Lower leg skin (tissue), 4 donors: ENCODE data around the gene BANP. TPM values are rescaled to one million over a fixed set of nuclear protein-coding genes. Genes with fewer than 3 reads are reported as not detected.

ENCODE experiments used
- DNase-seq, 2 donors: peaks; one replicate each; pipeline ENCODE4 v3.0.0-alpha.2; 2019; ENCODE audit warnings: low spot score in 2 of 2
- H3K4me3 ChIP-seq: fragments of 200-600 bp; sonication (generic); 2 replicates; pipeline ENCODE4 v1.5.1; 2017; ENCODE audit warnings: mild to moderate bottlenecking, low read depth; ENCODE audit not compliant: poor library complexity, severe bottlenecking
- CTCF ChIP-seq, 3 donors: fragments of 450-650 bp; IDR thresholded peaks; one replicate each; pipeline ENCODE4 v1.5.1; 2016; ENCODE audit warnings: antibody characterized with exemption in 3 of 3, mild to moderate bottlenecking in 3 of 3, moderate library complexity in 2 of 3
- POLR2A ChIP-seq, 2 donors: fragments of 450-650 bp; IDR thresholded peaks; one replicate each; pipeline ENCODE4 v1.6.1; 2016 to 2017; ENCODE audit warnings: antibody characterized with exemption in 2 of 2, mild to moderate bottlenecking in 1 of 2, moderate library complexity in 1 of 2
- WGBS, 2 donors: methylation state at CpG; one replicate each; pipeline ENCODE4 v1.1.5; 2018; 5-methylcytosine and 5-hydroxymethylcytosine counted together
- intact Hi-C: fragments of 100-400 bp; cut with DNase I; formaldehyde crosslinking; loops from one replicate; pipeline ENCODE4 v1.15.0; 2023; ENCODE audit warnings: low total_unique reads
- total RNA-seq, 4 donors: library from RNA; depleted of rRNA; stranded (reverse); fragments of >200 nt; gene quantifications; one replicate each; pipeline ENCODE4 v1.1.0, GENCODE V29; 2016

BANP gene
- total RNA-seq, 4 donors from 2014 or later: 21.6 to 28.7 (median 24.5) TPM

- no peak overlapping the region for H3K4me3 ChIP-seq
- intact Hi-C loops: no loop called here
- no peak for DNase-seq
- TF ChIP-seq CTCF (IDR thresholded peaks at IDR 0.05): no peak
- no peak for TF ChIP-seq POLR2A (IDR thresholded peaks at IDR 0.05)
- 52 to 61% methylated on average over 13 of the region's 13 CpGs for WGBS, 2 donors
Observed at GRCh38 chr16:87921236-87921773, 29.9 kb upstream of the BANP start.

- TF ChIP-seq POLR2A (IDR thresholded peaks at IDR 0.05) (no peak), CTCF (IDR thresholded peaks at IDR 0.05) (no peak)
- 67 to 71% methylated on average over 8 to 14 of the region's 14 CpGs for WGBS, 2 donors
- intact Hi-C loops: no loop called here
- no peak overlapping the region for H3K4me3 ChIP-seq
- no peak for DNase-seq
Observed at GRCh38 chr16:87922250-87922871, 28.9 kb upstream of the BANP start.

GRCh38 chr16:87924041-87924810 lies 27.0 kb upstream of the BANP start:
- H3K4me3 ChIP-seq: no peak overlapping the region
- WGBS, 2 donors: 62 to 64% methylated on average over 26 to 27 of the region's 27 CpGs
- DNase-seq: no peak
- intact Hi-C loops: no loop called here
- no peak for TF ChIP-seq CTCF (IDR thresholded peaks at IDR 0.05)
- no peak for TF ChIP-seq POLR2A (IDR thresholded peaks at IDR 0.05)

- DNase-seq: no peak
- 45 to 65% methylated on average over 26 of the region's 26 CpGs for WGBS, 2 donors
- no peak overlapping the region for H3K4me3 ChIP-seq
- TF ChIP-seq POLR2A (IDR thresholded peaks at IDR 0.05) (no peak), CTCF (IDR thresholded peaks at IDR 0.05) (no peak)
- intact Hi-C loops: no loop called here
Observed at GRCh38 chr16:87924811-87925670, 26.2 kb upstream of the BANP start.

- no peak for TF ChIP-seq POLR2A (IDR thresholded peaks at IDR 0.05)
- TF ChIP-seq CTCF (IDR thresholded peaks at IDR 0.05): no peak
- intact Hi-C loops: no loop called here
- H3K4me3 ChIP-seq: no peak overlapping the region
- no peak for DNase-seq
- WGBS, 2 donors: 69 to 72% methylated on average over 44 of the region's 44 CpGs
Observed at GRCh38 chr16:87926246-87927194, 24.7 kb upstream of the BANP start.
